Posterior cingulate gyrus (tissue), 11 donors: ENCODE results near the gene HOMEZ.
A peak's percentile ranks its signal among the peaks of the same experiment; 100 is the strongest.
"Not testable (repeated sequence)": the region's sequence is repeated elsewhere in the genome, so short reads cannot be mapped to it uniquely, and the experiment has no call there.

ENCODE experiments used
- DNase-seq, 10 donors: peaks; one replicate each; pipeline versions ENCODE4 v3.0.0 to v3.0.0-alpha.2; 2020 to 2021; ENCODE audit warnings: mixed read lengths in 3 of 10
- intact Hi-C: fragments of 100-400 bp; cut with DNase I; formaldehyde crosslinking; loops from one replicate; pipeline ENCODE4 v1.15.1; 2023

The HOMEZ gene

GRCh38 chr14:23294734-23295561, 9.0 kb upstream of the HOMEZ start:
- peak in 2 of 10 donors; percentile 29 to 46 for DNase-seq
- intact Hi-C loops = loop anchor here (5.0 kb wide), 1 partner anchor 173 kb away; no protein-coding TSS in a partner anchor

- no peak for DNase-seq
- intact Hi-C loops = loop anchor here (1.0 kb wide), 1 partner anchor 14 kb away; no protein-coding TSS in a partner anchor
Measured at GRCh38 chr14:23286902-23287479, 1.1 kb upstream of the HOMEZ start.

DNA sequence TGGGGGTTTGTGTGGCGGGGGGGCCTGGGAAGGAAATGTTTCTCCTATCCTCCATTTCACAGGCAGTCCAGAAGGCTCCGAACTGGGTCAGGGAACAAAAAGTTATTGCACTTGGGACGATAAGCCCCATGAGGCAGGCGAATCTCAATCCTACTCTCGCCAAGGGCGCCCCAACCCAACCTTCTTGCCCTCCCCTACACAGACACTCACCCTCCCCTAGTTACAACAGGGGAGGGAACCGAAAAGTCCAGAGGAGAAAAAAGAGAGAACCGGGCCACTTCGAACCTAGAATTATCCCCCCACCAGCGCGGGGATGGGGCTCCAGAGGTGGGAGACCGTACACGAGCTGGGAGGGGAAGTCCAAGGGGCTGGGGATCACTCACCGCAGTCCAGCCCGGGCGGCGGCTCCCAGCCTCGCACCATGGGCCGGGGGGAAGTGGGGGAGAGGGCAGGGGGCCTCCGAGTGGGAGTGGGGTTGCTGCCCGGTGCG, 357 bp downstream of the HOMEZ start:
- no peak for DNase-seq
- intact Hi-C loops = loop anchor here (1.0 kb wide), 1 partner anchor 16 kb away; no protein-coding TSS in a partner anchor

- peak in 1 of 10 donors; percentile 67 for DNase-seq
- intact Hi-C loops = no loop called here
Measured at GRCh38 chr14:23284654-23285529, 1.0 kb downstream of the HOMEZ start.

- DNase-seq = no peak
- intact Hi-C loops = no loop called here
Measured at GRCh38 chr14:23281247-23281646, 4.7 kb downstream of the HOMEZ start.

DNA sequence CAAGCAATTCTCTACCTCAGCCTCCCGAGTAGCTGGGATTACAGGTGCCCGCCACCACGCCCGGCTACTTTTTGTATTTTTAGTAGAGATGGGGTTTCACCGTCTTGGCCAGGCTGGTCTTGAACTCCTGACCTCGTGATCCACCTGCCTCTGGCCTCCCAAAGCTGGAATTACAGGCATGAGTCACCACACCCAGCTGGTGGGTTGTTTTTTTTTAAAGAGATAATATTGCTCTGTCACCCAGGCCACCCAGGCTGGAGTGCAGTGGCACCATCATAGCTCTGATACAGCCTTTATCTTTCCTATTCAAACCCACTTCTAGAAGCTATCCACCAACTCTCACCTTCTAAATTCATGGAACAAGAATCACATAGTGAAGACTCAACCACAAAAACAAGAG, 8.0 kb downstream of the HOMEZ start:
- intact Hi-C loops, DNase-seq: not testable (repeated sequence)

GRCh38 chr14:23277189-23277588, 8.7 kb downstream of the HOMEZ start:
- no peak for DNase-seq
- intact Hi-C loops = no loop called here

GRCh38 chr14:23275412-23275811, 10.5 kb downstream of the HOMEZ start:
- DNase-seq = no peak
- intact Hi-C loops = no loop called here

- intact Hi-C loops = loop anchor here (10.0 kb wide), 1 partner anchor 186 kb away; no protein-coding TSS in a partner anchor
- DNase-seq = no peak
Measured at GRCh38 chr14:23269193-23269592, 16.7 kb downstream of the HOMEZ start.

DNA sequence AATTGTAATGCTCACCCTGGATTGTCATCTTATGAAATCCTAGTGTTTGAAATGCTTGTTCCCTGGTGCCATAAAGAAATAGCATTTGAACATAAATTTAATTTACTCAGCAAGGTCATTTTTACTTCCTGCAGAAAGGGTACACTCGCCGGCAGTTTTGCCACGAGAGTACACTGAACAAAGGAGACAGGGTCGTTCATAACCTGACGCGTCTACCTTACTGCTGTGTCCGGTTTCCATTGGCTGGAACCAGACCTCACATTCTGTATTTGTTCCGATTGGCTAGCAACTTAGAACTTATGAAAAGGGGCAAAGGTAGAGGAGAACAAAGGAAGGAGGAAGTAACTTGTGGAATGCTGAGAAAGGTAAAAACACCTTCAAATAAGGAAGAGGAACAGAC, 25.1 kb downstream of the HOMEZ start:
- not testable (repeated sequence) for DNase-seq
- intact Hi-C loops = loop anchor here (10.0 kb wide), 1 partner anchor 194 kb away; no protein-coding TSS in a partner anchor

DNA sequence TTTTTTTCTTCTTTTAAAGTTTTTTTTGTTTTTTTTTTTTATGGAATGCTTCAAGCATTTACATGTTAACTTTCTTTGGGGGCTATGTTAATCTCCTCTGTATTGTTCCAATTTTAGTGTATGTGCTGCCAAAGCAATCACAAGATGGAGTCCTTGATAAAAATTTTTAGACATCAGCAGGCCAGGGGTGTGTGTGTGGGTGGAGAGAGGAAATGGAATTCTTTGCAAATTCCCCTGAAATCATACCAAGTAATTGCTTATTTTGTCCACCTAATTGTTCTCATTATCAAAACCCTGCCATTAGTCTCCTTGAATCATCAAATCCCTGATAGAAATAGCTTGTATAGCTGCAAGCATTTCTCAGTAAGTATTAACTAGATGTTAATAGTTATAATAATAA, 26.5 kb downstream of the HOMEZ start:
- intact Hi-C loops = no loop called here

DNA sequence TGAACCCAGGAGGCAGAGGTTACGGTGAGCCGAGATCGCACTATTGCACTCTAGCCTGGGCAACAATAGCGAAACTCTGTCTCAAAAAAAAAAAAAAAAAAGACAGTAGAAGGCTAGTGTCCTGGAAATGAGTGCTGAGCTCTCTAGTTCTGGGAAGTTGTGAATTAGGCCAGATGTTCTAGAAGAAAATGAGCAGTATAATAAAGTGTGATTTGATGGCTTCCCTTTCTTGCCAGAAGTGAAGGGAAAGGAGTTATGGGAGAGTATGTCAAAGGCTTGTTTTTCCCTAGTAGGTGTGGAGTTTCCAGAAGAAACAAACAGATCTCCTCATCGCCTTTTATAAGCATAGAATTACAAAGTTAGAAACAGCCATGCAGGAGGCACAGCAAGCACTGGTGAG, 27.7 kb downstream of the HOMEZ start:
- intact Hi-C loops = no loop called here
- DNase-seq = no peak

More for the DNA sequence above, 26.5 kb downstream of the HOMEZ start:
- no peak for DNase-seq

DNA sequence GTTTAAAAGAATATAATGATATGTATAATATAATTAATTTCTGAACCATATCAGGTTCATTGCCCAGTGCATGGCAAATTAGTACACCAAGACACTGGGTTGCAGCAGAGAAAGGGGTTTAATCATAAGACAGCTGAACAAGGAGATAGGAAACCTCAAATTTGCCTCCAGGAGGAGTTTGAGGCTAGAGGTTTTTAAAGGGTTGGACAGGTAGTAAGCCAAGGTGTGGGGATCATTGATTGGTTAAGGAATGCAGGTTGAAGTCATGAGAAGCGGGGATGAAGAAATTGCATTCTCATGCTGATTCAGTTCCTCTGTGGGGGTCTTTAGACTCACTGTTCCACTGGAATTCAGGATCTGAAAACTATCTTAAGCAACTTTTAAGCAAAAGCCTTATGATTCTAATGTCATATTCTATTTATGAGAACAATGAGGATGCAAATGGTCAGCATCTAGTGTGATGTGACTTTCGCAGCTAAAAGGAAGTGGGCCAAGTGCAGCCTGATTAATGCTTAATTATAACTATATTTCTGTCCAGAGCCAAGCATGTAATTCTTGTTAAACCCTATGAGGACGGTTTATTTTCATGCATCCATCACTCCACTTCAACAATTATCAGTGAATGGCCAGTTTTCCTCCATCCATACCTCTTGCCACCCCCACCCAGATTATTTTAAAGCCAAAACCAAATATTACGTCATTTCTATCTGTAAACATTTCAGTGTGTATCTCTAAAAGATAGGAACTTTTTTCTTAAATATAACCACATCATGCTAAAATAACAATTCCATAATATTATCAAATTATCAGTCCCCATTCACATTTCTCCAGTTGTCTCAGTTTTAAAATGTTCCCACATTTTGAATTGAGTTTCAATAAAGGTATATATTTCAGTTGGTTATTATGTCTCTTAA, 33.3 kb downstream of the HOMEZ start:
- no peak for DNase-seq
- intact Hi-C loops = no loop called here

GRCh38 chr14:23252006-23252405, 33.9 kb downstream of the HOMEZ start:
- intact Hi-C loops = no loop called here
- DNase-seq = no peak

- intact Hi-C loops = no loop called here
- DNase-seq = no peak
Measured at GRCh38 chr14:23249824-23250223, 36.1 kb downstream of the HOMEZ start.

DNA sequence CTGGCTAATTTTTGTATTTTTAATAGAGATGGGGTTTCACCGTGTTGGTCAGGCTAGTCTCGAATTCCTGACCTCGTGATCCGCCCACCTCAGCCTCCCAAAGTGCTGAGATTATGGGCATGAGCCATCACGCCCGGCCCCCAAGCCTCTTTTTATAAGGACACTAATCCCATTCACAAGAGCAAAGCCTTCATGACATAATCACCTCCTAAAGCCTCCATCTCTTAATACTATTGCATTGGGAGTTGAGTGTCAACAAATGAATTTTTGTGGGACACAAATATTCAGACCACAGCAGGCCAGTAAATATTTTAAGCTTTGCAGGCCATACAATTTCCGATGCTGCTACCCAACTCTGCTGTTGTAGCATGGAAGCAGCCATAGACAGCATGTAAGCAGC, 37.3 kb downstream of the HOMEZ start:
- DNase-seq = no peak
- intact Hi-C loops = no loop called here

DNA sequence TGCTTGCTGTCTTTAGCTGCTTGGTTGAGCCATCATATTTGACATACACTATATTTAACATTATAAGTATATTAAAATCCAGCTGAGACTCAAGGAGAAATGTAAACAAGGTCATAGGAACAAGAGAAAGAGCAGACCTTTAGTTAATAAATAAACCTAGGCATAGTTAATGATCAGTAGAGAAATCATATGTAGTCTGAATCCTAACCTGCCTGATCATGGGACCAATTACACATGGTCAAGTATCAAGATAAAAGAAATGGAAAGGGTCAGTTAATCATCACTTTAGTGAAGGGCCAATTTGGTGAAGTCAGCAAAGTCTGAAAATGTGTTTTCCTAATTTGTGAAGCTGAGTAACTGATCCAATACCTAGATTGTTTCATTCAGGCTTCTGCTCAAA, 40.6 kb downstream of the HOMEZ start:
- no peak for DNase-seq
- intact Hi-C loops = no loop called here

GRCh38 chr14:23243066-23243465, 42.9 kb downstream of the HOMEZ start:
- DNase-seq = no peak
- intact Hi-C loops = no loop called here

- intact Hi-C loops = no loop called here
Measured at GRCh38 chr14:23242076-23242475, 43.9 kb downstream of the HOMEZ start.

More at GRCh38 chr14:23242076-23242475, 43.9 kb downstream of the HOMEZ start:
- no peak for DNase-seq
